ENCODE data around the gene AMPD1. TPM values are rescaled to one million over a fixed set of nuclear protein-coding genes. Genes with fewer than 3 reads are reported as not detected.

Gene AMPD1

DNA sequence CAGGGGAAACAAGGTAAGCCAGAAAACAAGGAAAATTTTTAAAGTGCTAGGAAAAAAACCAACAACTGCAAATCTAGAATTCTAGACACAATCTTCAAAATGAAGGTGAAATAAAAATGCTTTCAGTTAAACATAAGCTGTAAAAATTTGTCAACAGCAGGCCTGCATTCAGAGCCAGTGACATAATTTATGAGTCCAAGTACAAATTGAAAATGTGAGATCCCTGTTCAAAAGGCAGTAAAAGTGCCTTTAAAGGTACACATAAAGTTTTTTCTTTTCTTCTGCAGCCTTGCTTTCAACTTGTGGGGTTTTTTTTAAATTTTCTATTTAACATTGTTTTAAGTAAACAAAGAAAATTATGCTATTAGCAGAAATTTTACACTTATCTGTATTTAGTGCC lies 62.9 kb downstream of the AMPD1 start:
- Histone ChIP-seq H4K8ac (ENCODE audit: low read length) (no peak overlapping the region), H2AFZ (ENCODE audit: low read depth, low read length) (no peak overlapping the region), H3K27ac (ENCODE audit: low read length, poor library complexity, severe bottlenecking) (no peak overlapping the region), H2BK15ac (ENCODE audit: low read depth, poor library complexity, severe bottlenecking) (no peak overlapping the region), H2AK5ac (ENCODE audit: low read length, severe bottlenecking) (no peak overlapping the region), H3K4me3 (ENCODE audit: insufficient read depth in 1 of 2, low read depth in 1 of 2, low read length in 2 of 2) (no peak overlapping the region), H3K79me1 (replicated peaks; ENCODE audit: low read length, poor library complexity, severe bottlenecking) (no peaks in the 10 kb centered on the region), H3K9me3 (ENCODE audit: control insufficient read depth, low read length) (no peaks in the 10 kb centered on the region), H3K23ac (ENCODE audit: low read length in 2 of 2) (no peak overlapping the region), H2BK5ac (ENCODE audit: low read depth, low read length, poor library complexity, severe bottlenecking) (no peak overlapping the region), H3K4ac (ENCODE audit: low read depth in 1 of 2, low read length in 2 of 2) (no peak overlapping the region), H3K18ac (ENCODE audit: low read depth in 1 of 2, low read length in 2 of 2) (no peak overlapping the region), H2BK12ac (ENCODE audit: low read length in 2 of 2) (no peak overlapping the region), H3K4me1 (ENCODE audit: control insufficient read depth, insufficient read depth, low read depth, low read length) (no peaks in the 10 kb centered on the region), H3K4me2 (ENCODE audit: low read length, poor library complexity, severe bottlenecking) (no peak overlapping the region), H3K14ac (ENCODE audit: low read length in 2 of 2) (no peak overlapping the region), H4K91ac (ENCODE audit: low read length) (no peak overlapping the region), H2BK120ac (ENCODE audit: low read depth, low read length) (no peak overlapping the region), H3K9ac (ENCODE audit: low read length) (no peak overlapping the region), H3K36me3 (ENCODE audit: control insufficient read depth in 1 of 2, insufficient read depth in 2 of 2, low read depth in 1 of 2, low read length in 2 of 2) (no peaks in the 10 kb centered on the region), H3K27me3 (ENCODE audit: control insufficient read depth in 1 of 2, insufficient read depth in 1 of 2, low read length in 2 of 2) (no peaks in the 10 kb centered on the region)
- DNase-seq, result no peak

DNA sequence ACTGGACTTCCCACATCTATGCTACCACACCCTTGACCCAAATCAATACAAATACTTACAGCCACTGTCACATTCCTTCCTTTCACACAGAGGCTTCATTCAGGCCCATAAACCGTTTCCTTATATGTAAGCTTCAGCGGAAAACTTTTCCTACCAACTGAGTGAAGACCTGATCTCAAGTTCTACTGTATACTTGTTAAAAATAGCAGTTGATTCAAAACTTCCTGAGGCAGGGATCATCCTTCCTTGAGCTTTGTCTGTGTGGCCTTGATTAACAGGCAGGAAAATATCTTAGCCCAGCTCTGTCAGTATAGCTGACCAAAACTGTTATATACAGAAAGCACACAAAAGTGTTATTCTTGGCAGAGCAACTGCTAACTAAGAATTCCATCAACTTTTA lies 68.2 kb downstream of the AMPD1 start:
- no peak overlapping the region for H3K27ac ChIP-seq (ENCODE audit: low read length, poor library complexity, severe bottlenecking)
- no peak overlapping the region for H3K23ac ChIP-seq (ENCODE audit: low read length in 2 of 2)
- no peak overlapping the region for H3K14ac ChIP-seq (ENCODE audit: low read length in 2 of 2)
- WGBS, result 66% methylated on average over 2 of the region's 2 CpGs
- H2AK5ac ChIP-seq (ENCODE audit: low read length, severe bottlenecking), result no peak overlapping the region
- H3K9me3 ChIP-seq (ENCODE audit: control insufficient read depth, low read length), result no peaks in the 10 kb centered on the region
- no peak overlapping the region for H2BK15ac ChIP-seq (ENCODE audit: low read depth, poor library complexity, severe bottlenecking)
- H2AFZ ChIP-seq (ENCODE audit: low read depth, low read length), result no peak overlapping the region
- no peak overlapping the region for H4K8ac ChIP-seq (ENCODE audit: low read length)
- no peak overlapping the region for H3K9ac ChIP-seq (ENCODE audit: low read length)
- no peak overlapping the region for H2BK5ac ChIP-seq (ENCODE audit: low read depth, low read length, poor library complexity, severe bottlenecking)
- H2BK12ac ChIP-seq (ENCODE audit: low read length in 2 of 2), result no peak overlapping the region
- H3K27me3 ChIP-seq (ENCODE audit: control insufficient read depth in 1 of 2, insufficient read depth in 1 of 2, low read length in 2 of 2), result no peaks in the 10 kb centered on the region
- no peak overlapping the region for H3K4ac ChIP-seq (ENCODE audit: low read depth in 1 of 2, low read length in 2 of 2)
- no peak for DNase-seq
- no peaks in the 10 kb centered on the region for H3K4me1 ChIP-seq (ENCODE audit: control insufficient read depth, insufficient read depth, low read depth, low read length)
- H3K79me1 ChIP-seq (replicated peaks; ENCODE audit: low read length, poor library complexity, severe bottlenecking), result no peaks in the 10 kb centered on the region
- H3K4me3 ChIP-seq (ENCODE audit: insufficient read depth in 1 of 2, low read depth in 1 of 2, low read length in 2 of 2), result no peak overlapping the region
- H3K18ac ChIP-seq (ENCODE audit: low read depth in 1 of 2, low read length in 2 of 2), result no peak overlapping the region
- no peak overlapping the region for H4K91ac ChIP-seq (ENCODE audit: low read length)
- peaks cover 0 to 6% of the 10 kb centered on the region in 2 experiments for H3K36me3 ChIP-seq (ENCODE audit: control insufficient read depth in 1 of 2, insufficient read depth in 2 of 2, low read depth in 1 of 2, low read length in 2 of 2)
- no peak overlapping the region for H2BK120ac ChIP-seq (ENCODE audit: low read depth, low read length)
- no peak overlapping the region for H3K4me2 ChIP-seq (ENCODE audit: low read length, poor library complexity, severe bottlenecking)

GRCh38 chr1:114623364-114623763 lies 72.0 kb downstream of the AMPD1 start:
- Histone ChIP-seq H3K4me1 (ENCODE audit: control insufficient read depth, insufficient read depth, low read depth, low read length) (no peaks in the 10 kb centered on the region), H2AFZ (ENCODE audit: low read depth, low read length) (no peak overlapping the region), H2BK5ac (ENCODE audit: low read depth, low read length, poor library complexity, severe bottlenecking) (no peak overlapping the region), H3K4me2 (ENCODE audit: low read length, poor library complexity, severe bottlenecking) (no peak overlapping the region), H2BK120ac (ENCODE audit: low read depth, low read length) (no peak overlapping the region), H3K18ac (ENCODE audit: low read depth in 1 of 2, low read length in 2 of 2) (no peak overlapping the region), H3K79me1 (replicated peaks; ENCODE audit: low read length, poor library complexity, severe bottlenecking) (no peaks in the 10 kb centered on the region), H3K4me3 (ENCODE audit: insufficient read depth in 1 of 2, low read depth in 1 of 2, low read length in 2 of 2) (no peak overlapping the region), H4K8ac (ENCODE audit: low read length) (no peak overlapping the region), H3K9me3 (ENCODE audit: control insufficient read depth, low read length) (no peaks in the 10 kb centered on the region), H3K14ac (ENCODE audit: low read length in 2 of 2) (no peak overlapping the region), H3K23ac (ENCODE audit: low read length in 2 of 2) (no peak overlapping the region), H3K27ac (ENCODE audit: low read length, poor library complexity, severe bottlenecking) (no peak overlapping the region), H4K91ac (ENCODE audit: low read length) (no peak overlapping the region), H2BK15ac (ENCODE audit: low read depth, poor library complexity, severe bottlenecking) (no peak overlapping the region), H3K4ac (ENCODE audit: low read depth in 1 of 2, low read length in 2 of 2) (no peak overlapping the region), H3K27me3 (ENCODE audit: control insufficient read depth in 1 of 2, insufficient read depth in 1 of 2, low read length in 2 of 2) (no peaks in the 10 kb centered on the region), H3K36me3 (ENCODE audit: control insufficient read depth in 1 of 2, insufficient read depth in 2 of 2, low read depth in 1 of 2, low read length in 2 of 2) (peaks cover 0 to 16% of the 10 kb centered on the region in 2 experiments), H2BK12ac (ENCODE audit: low read length in 2 of 2) (no peak overlapping the region), H2AK5ac (ENCODE audit: low read length, severe bottlenecking) (no peak overlapping the region), H3K9ac (ENCODE audit: low read length) (no peak overlapping the region)
- no peak for DNase-seq
- WGBS, result no CpG with 5 or more reads among the region's 5 CpGs

Small RNA genes lying within 50 kb of the gene (small RNA-seq; reads per million reads assigned to genes)
- gene RN7SL432P (ENCODE audit: low read depth) (not detected), gene RNY1P13 (ENCODE audit: low read depth) (not detected)
